IgD-negative memory B cell (primary cell): ENCODE data around the gene NXPE2. TPM values are rescaled to one million over a fixed set of nuclear protein-coding genes. Genes with fewer than 3 reads are reported as not detected.
"Not testable (repeated sequence)": the region's sequence is repeated elsewhere in the genome, so short reads cannot be mapped to it uniquely, and the experiment has no call there.

Source experiments
- H3K27ac Mint-ChIP-seq, 3 donors: one replicate each; pipeline ENCODE4 v1.8.0; 2020 to 2022; ENCODE audit warnings: mild to moderate bottlenecking in 3 of 3, mixed read lengths in 3 of 3, moderate library complexity in 1 of 3
- H3K27me3 Mint-ChIP-seq: one replicate; pipeline ENCODE4 v1.8.0; 2021; ENCODE audit warnings: mixed read lengths
- H3K36me3 Mint-ChIP-seq: one replicate; pipeline ENCODE4 v1.8.0; 2020; ENCODE audit warnings: mild to moderate bottlenecking, mixed read lengths
- H3K4me1 Mint-ChIP-seq, 3 donors: one replicate each; pipeline ENCODE4 v1.8.0; 2020 to 2022; ENCODE audit warnings: mixed read lengths in 3 of 3, mild to moderate bottlenecking in 1 of 3
- H3K4me3 Mint-ChIP-seq, 4 donors: one replicate each; pipeline ENCODE4 v1.8.0; 2020 to 2022; ENCODE audit warnings: mild to moderate bottlenecking in 4 of 4, mixed read lengths in 4 of 4, moderate library complexity in 3 of 4
- H3K9me3 Mint-ChIP-seq, 3 donors: one replicate each; pipeline ENCODE4 v1.8.0; 2020 to 2021; ENCODE audit warnings: mixed read lengths in 3 of 3, mild to moderate bottlenecking in 1 of 3
- polyA plus RNA-seq: library from polyadenylated mRNA; unstranded; fragments of 300-500 nt; fragmentation: Illumina TruSeq; gene quantifications from one replicate; pipeline ENCODE4 v1.2.3, GENCODE V29; 2021

Gene NXPE2
- polyA plus RNA-seq = not detected

DNA sequence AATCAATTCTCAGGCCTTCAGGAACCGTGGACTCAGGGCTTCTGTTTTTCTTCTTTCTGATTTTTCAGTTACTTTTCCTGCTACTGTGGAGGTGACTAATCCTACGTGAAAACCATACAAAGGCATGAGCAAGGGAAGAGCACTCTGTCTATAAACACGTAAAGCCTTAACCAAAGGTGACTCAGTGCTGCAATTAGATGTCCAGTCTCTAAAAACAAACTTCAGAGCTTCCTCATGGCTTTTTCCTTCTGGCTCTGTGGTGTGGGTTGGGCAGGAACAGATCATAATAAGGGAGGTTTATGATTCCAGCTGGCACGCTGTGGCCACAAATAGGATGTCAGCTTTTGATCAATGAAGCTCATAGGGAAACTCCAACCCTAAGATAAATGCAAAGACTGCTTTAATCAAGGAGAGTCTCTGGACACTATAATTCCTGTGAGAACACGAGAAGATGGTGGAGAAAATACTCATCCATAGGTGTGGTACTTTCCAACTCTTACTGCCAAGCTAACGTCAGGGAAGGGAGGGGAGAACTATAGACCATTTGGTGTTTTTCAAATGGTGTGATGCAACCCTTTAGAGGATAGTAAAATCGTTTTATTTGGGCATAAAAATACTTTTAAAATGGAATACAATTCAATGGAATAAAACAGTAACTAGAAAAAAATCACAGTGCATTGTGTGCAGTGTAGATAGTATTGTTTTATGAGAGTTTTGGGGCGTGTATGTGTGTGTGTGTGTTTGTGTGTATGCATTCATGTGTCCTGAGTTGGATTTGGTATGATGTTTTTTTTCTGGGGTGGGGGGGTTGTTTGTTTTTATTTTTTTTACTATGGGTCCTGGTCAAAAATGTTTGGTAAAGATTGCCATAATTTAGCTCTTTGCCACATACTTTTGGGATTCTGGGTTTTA lies at the start of gene NXPE2:
NXPE2 (plus strand) TSS at position 403 of the 912 bp plus-strand sequence; CDS start at position 452, 49 bp downstream.
- Mint-ChIP-seq H3K36me3 (no peaks in the 10 kb centered on the region), H3K27ac (no peak within 1 kb of the TSS), H3K27me3 (no peaks in the 10 kb centered on the region), H3K4me1 (no peaks in the 10 kb centered on the region), H3K4me3 (no peak within 1 kb of the TSS), H3K9me3 (no peaks in the 10 kb centered on the region)

DNA sequence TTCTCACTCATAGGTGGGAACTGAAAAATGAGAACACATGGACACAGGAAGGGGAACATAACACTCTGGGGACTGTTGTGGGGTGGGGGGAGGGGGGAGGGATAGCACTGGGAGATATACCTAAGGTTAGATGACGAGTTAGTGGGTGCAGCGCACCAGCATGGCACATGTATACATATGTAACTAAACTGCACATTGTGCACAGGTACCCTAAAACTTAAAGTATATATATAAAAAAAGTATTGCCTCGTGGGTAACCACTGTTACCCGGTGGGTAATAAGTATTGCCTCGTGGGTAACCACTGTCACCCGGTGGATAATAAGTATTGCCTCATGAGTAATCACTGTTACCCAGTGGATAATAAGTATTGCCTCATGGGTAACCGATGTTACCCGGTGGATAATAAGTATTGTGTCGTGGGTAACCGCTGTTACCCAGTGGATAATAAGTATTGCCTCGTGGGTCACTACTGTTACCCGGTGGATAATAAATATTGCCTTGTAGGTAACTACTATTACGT lies 46.8 kb upstream of the NXPE2 start:
- not testable (repeated sequence) for H3K27ac Mint-ChIP-seq, H3K27me3 Mint-ChIP-seq, H3K36me3 Mint-ChIP-seq

DNA sequence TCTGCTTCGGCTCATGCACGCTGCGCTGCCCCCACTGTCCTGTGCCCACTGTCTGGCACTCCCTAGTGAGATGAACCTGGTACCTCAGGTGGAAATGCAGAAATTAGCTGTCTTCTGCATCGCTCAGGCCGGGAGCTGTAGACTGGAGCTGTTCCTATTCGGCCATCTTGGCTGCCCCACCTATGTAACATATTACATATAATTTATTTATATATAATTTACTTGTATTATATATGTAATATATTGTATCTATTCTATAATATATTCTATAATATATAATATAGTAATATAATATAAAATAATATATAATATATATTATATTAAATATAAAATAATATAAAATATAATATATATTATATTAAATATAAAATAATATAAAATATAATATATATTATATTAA lies 38.9 kb upstream of the NXPE2 start:
- H3K9me3 Mint-ChIP-seq, H3K27me3 Mint-ChIP-seq, H3K27ac Mint-ChIP-seq: not testable (repeated sequence)

More for the DNA sequence above, 46.8 kb upstream of the NXPE2 start:
- H3K4me1 Mint-ChIP-seq, H3K4me3 Mint-ChIP-seq, H3K9me3 Mint-ChIP-seq: not testable (repeated sequence)

DNA sequence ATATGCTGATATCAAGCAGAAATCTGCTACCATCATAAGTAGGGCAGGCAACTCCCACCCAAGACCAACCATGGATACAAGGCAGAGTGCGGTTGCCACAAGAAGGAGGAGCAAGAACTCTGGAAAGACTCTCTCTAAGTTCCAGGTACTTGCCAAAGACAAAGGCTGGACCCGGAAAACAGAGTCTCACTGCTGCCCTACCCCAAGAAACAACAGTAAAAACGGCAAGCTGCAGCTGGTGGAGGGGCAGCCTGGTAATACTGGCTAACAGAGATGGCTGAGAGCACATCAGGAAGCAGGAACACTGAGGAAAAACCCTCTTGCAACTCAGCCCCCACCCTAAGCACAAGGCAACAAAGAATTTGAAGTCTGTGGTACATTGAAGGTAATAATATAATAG lies 27.7 kb upstream of the NXPE2 start:
- H3K27ac Mint-ChIP-seq = no peak overlapping the region
- H3K27me3 Mint-ChIP-seq = peaks cover 6% of the 10 kb centered on the region
- no peaks in the 10 kb centered on the region for H3K4me1 Mint-ChIP-seq
- H3K9me3 Mint-ChIP-seq = peaks cover 0 to 10% (median 5%) of the 10 kb centered on the region in 3 donors
- H3K4me3 Mint-ChIP-seq = no peak overlapping the region
- peaks cover 1% of the 10 kb centered on the region for H3K36me3 Mint-ChIP-seq

More for the DNA sequence above, 38.9 kb upstream of the NXPE2 start:
- H3K4me3 Mint-ChIP-seq, H3K36me3 Mint-ChIP-seq, H3K4me1 Mint-ChIP-seq: not testable (repeated sequence)

DNA sequence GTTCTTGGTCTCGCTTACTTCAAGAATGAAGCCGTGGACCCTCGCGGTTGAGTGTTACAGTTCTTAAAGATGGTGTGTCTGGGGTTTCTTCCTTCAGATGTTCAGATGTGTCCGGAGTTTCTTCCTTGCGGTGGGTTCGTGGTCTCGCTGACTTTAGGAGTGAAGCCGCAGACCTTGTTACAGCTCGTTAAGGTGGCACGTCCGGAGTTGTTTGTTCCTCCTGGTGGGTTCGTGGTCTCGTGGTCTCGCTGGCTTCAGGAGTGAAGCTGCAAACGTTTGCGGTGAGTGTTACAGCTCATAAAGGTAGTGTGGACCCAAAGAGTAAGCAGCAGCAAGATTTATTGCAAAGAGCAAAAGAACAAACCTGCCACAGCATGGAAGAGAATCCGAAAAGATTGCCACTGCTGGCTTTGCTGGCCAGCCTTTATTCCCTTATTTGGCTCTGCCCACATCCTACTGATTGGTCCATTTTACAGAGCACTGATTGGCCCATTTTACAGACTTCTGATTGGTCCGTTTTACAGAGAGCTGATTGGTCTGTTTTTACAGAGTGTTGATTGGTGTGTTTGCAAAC lies 27.1 kb upstream of the NXPE2 start:
- H3K4me3 Mint-ChIP-seq = no peak overlapping the region
- H3K27ac Mint-ChIP-seq = no peak overlapping the region
- H3K36me3 Mint-ChIP-seq = peaks cover 1% of the 10 kb centered on the region
- H3K27me3 Mint-ChIP-seq = peaks cover 8% of the 10 kb centered on the region
- peaks cover 0 to 12% (median 5%) of the 10 kb centered on the region in 3 donors for H3K9me3 Mint-ChIP-seq
- no peaks in the 10 kb centered on the region for H3K4me1 Mint-ChIP-seq

DNA sequence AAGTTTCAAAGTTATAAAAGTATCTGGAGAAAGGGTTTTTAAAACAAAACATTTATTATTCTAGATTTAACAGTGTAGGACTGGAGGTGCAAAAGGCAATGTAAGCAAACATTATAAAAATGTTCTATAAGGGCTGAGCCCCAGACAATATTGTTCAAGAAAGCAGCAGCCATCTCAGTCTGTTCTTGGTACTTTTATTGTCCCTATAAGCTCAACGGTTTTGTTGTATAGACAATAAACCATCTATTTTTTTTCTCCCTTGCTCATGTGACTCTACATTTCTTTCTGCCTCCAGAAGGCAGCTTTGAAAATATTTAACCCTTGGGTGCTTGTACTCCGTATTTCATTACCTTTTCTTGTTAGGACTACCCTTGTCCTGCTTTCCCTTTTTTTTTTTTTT lies 25.2 kb upstream of the NXPE2 start:
- peaks cover 0 to 13% (median 5%) of the 10 kb centered on the region in 3 donors for H3K9me3 Mint-ChIP-seq
- no peak overlapping the region for H3K27ac Mint-ChIP-seq
- no peaks in the 10 kb centered on the region for H3K4me1 Mint-ChIP-seq
- peaks cover 1% of the 10 kb centered on the region for H3K36me3 Mint-ChIP-seq
- H3K27me3 Mint-ChIP-seq = peaks cover 10% of the 10 kb centered on the region
- no peak overlapping the region for H3K4me3 Mint-ChIP-seq

DNA sequence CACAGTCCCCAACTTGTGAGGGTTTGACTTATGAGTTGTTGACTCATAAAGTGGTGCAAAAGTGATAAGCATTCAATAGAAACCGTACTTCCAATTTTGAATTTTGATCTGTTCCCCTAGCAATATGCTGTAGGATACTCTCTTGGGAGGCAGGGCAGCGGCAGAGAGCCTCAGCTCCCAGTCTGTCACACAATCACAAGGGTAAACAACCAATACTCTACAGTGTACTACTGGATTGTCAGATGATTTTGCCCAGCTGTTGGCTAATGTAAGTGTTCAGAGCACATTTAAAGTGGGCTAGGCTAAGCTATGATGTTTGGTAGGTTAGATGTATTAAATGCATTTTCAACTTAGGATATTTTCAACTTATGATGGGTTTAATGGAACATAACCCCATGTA lies 13.7 kb upstream of the NXPE2 start:
- Mint-ChIP-seq H3K36me3 (no peaks in the 10 kb centered on the region), H3K9me3 (peaks cover 0 to 2% (median 0%) of the 10 kb centered on the region in 3 donors), H3K27me3 (no peaks in the 10 kb centered on the region)

DNA sequence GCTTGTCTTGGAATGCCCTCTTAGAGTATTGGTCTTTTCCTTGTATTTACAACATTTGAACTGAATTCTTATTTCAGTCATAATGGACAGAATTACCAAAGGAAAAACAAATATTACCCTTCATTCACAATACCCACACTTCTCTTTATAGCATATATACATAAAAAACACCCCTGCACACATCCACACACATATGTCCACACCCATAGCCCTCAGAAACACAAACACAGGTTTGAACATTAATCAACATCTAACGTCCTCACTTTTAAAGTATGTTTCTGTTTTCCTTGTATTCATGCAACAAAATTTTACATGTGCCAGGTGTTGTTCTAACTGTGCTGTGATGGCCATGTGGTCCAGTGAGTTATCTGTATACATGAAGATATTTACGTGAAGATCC lies 11.6 kb upstream of the NXPE2 start:
- Mint-ChIP-seq H3K36me3 (no peaks in the 10 kb centered on the region), H3K4me3 (no peak overlapping the region), H3K9me3 (peaks cover under 1 to 7% (median 2%) of the 10 kb centered on the region in 3 donors), H3K4me1 (no peaks in the 10 kb centered on the region), H3K27me3 (no peaks in the 10 kb centered on the region), H3K27ac (no peak overlapping the region)

More for the DNA sequence above, 13.7 kb upstream of the NXPE2 start:
- no peaks in the 10 kb centered on the region for H3K4me1 Mint-ChIP-seq
- H3K4me3 Mint-ChIP-seq = no peak overlapping the region
- H3K27ac Mint-ChIP-seq = no peak overlapping the region

DNA sequence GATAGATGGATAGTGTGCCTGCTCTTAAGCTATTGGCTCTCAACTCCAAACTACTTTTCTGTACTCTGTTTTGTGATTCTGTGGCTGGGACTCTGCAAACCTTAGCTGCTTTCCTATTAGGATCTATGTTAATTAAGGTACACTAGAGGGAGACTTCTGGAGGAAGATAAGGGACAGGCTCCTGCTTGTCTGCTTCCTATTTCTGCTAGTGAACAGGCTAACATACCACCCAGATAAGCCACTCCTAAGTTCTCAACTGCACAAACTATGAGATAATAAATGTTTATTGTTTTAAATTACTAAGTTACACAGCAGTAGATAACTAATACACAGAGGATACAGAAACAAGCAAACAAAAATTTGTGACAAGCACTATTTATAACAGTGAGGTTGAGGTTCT lies 10.2 kb upstream of the NXPE2 start:
- no peaks in the 10 kb centered on the region for H3K4me1 Mint-ChIP-seq
- no peak overlapping the region for H3K27ac Mint-ChIP-seq
- no peak overlapping the region for H3K4me3 Mint-ChIP-seq
- no peaks in the 10 kb centered on the region for H3K27me3 Mint-ChIP-seq
- H3K9me3 Mint-ChIP-seq = peaks cover 1 to 15% (median 5%) of the 10 kb centered on the region in 3 donors
- H3K36me3 Mint-ChIP-seq = no peaks in the 10 kb centered on the region

DNA sequence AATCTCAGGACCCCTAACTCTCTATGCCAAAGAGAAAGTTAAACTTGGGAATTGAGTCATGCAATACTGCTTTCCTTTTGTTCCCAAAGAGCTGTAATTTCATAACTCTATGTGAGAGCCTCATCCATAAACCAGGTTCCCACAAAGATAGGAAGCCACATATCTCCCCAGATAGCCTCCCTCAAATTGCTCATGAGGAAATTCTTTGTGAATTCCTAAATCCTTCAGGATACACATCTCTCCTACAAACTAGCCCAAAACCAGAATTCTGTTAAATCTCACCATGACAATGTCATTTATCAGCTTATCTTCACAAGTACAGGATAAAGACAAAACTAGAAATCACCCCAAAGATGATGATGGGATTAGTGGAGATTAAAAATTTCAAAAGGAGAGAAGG lies 4.7 kb upstream of the NXPE2 start:
- no peak overlapping the region for H3K27ac Mint-ChIP-seq
- peaks cover 1 to 15% (median 3%) of the 10 kb centered on the region in 3 donors for H3K9me3 Mint-ChIP-seq
- H3K4me3 Mint-ChIP-seq = no peak overlapping the region
- no peaks in the 10 kb centered on the region for H3K36me3 Mint-ChIP-seq
- H3K27me3 Mint-ChIP-seq = no peaks in the 10 kb centered on the region
- H3K4me1 Mint-ChIP-seq = no peaks in the 10 kb centered on the region

DNA sequence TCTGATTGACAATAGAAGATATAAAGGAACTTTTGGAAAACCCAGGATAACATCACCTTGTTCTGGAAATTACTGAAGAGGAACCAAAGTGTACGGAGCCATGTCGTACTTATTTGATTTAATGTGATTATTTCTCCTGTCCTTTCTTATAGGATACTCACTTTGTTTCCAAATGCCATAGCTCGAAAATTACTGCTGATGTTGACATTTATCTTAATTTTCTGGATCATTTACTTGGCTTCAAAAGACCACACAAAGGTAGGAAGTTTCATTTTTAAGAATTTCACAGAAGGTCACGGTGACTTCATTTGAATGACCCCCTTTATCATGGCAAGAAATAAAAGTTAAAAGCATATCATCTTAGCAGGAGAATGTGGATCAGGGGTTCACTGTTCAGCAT lies 1.2 kb downstream of the NXPE2 start:
- Mint-ChIP-seq H3K4me1 (no peaks in the 10 kb centered on the region), H3K27me3 (no peaks in the 10 kb centered on the region), H3K4me3 (no peak overlapping the region), H3K27ac (no peak overlapping the region), H3K36me3 (no peaks in the 10 kb centered on the region), H3K9me3 (peaks cover 0 to 5% (median 5%) of the 10 kb centered on the region in 3 donors)

DNA sequence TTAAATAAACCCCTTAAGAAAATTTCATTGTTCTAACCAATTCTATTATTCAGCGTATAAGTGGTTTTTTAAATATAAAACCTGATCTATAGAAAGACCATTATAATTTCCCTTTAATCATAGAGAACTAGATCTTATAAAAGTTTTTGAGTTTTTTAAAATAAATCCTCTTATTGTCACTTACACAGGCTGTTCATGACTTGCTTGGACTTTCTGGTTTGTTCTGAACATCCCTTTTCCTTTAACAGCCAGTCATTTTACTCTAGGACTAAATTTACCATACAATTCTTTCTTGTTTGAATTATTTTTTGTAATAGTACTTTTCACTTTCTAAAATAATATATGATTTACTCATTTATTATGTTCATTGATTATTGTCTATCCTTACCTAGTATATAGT lies 4.7 kb downstream of the NXPE2 start:
- Mint-ChIP-seq H3K4me1 (no peaks in the 10 kb centered on the region), H3K27ac (no peak overlapping the region), H3K4me3 (no peak overlapping the region), H3K9me3 (peaks cover 0 to 9% (median 6%) of the 10 kb centered on the region in 3 donors), H3K36me3 (no peaks in the 10 kb centered on the region), H3K27me3 (no peaks in the 10 kb centered on the region)

DNA sequence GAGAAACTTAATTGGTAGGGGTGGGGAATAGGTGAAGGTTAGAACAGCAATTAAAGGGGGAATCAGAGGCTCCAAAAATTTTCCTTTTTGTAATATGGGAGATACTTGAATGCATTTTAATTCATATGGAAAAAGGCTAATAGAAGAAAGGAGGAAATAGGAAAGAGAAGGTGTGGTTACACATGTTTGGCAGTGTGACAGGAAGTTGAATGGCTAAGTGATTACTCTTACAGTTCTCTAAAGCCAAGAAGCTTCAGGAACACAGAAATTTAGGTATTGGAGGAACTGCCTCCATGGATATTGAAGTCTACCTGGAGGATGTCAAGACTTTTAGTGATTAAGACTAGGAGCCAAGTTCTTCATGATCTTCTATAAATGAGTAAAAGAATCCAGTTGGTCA lies 6.3 kb downstream of the NXPE2 start:
- Mint-ChIP-seq H3K4me3 (no peak overlapping the region), H3K9me3 (peaks cover 0 to 9% (median 6%) of the 10 kb centered on the region in 3 donors), H3K4me1 (no peaks in the 10 kb centered on the region), H3K36me3 (no peaks in the 10 kb centered on the region), H3K27ac (no peak overlapping the region), H3K27me3 (no peaks in the 10 kb centered on the region)

DNA sequence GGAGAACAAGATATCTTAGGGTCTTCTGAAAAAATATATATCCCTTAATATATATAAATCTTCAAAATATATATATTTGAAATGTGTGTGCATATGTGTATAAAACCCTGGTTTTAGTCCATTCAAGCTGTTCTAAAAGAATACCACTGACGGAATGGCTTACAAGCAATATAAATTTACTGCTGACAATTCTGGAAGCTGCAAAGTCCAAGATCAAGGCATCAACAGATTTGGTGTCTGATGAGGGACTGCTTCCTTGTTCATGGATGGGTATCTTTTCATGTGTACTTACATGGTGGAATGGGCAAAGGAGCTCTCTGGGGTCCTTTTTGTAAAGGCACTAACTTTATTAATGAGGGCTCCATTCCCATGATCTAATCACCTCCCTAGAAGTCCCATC lies 6.8 kb downstream of the NXPE2 start:
- no peaks in the 10 kb centered on the region for H3K27me3 Mint-ChIP-seq
- H3K4me1 Mint-ChIP-seq = no peaks in the 10 kb centered on the region
- H3K9me3 Mint-ChIP-seq = peaks cover 0 to 9% (median 6%) of the 10 kb centered on the region in 3 donors
- H3K4me3 Mint-ChIP-seq = no peak overlapping the region
- no peaks in the 10 kb centered on the region for H3K36me3 Mint-ChIP-seq
- H3K27ac Mint-ChIP-seq = no peak overlapping the region

DNA sequence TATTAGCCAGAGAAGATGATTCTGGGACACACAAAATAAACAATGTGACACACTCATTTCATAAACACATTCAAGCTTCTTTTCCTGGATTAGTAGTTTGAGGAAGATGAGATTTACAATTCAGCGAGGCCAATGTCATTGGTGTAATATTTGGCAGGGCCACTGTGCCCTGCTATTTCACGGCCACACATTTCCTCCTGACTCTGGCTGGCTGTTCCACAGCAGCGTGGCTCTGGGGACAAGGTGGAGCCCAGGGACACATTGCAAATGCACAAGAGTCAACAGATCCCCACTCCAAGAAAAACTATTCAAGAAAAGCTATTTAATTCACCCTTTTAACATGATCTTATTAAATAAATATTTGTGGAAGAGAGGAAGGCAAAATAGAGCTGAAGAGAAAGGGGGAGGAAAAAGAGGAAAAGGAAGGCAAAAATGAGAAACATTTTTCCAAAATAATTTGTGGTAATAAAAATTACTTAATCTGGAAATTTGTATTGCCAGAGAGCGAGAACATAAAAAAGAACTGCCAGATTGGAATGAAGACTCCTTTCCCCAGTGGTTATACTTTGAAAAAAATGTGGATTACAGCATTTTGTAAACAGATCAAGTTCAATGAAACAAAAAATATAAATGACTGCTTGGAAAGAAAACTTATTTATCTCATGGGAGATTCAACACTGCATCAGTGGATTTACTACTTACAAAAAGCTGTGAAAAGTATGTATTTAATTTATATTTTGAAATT lies 27.1 kb downstream of the NXPE2 start:
- no peaks in the 10 kb centered on the region for H3K36me3 Mint-ChIP-seq
- H3K4me3 Mint-ChIP-seq = peak overlapping the region in 1 of 4 donors; percentile 60
- no peaks in the 10 kb centered on the region for H3K27me3 Mint-ChIP-seq
- H3K4me1 Mint-ChIP-seq = no peaks in the 10 kb centered on the region
- H3K27ac Mint-ChIP-seq = no peak overlapping the region
- H3K9me3 Mint-ChIP-seq = peaks cover 0 to 7% (median 6%) of the 10 kb centered on the region in 3 donors
